ENCODE measurements around the gene HAUS6. TPM values are rescaled to one million over a fixed set of nuclear protein-coding genes. Genes with fewer than 3 reads are reported as not detected.

Gene HAUS6
- total and polyA plus RNA-seq, 2 experiments from 2014 or later: 32.7 to 48.7 TPM

GRCh38 chr9:19085295-19085694 lies 17.4 kb downstream of the HAUS6 start:
- peaks cover 88% of the 10 kb centered on the region for H3K36me3 ChIP-seq (ENCODE audit: insufficient read depth)

GRCh38 chr9:19074836-19075235 lies 27.9 kb downstream of the HAUS6 start:
- H3K4me3 ChIP-seq: no peak overlapping the region
- no peaks in the 10 kb centered on the region for H3K4me1 ChIP-seq (ENCODE audit: insufficient read depth)
- no peaks in the 10 kb centered on the region for H3K27me3 ChIP-seq (ENCODE audit: insufficient read depth)
- peaks cover 55% of the 10 kb centered on the region for H3K36me3 ChIP-seq (ENCODE audit: insufficient read depth)
- no peak overlapping the region for H3K4me2 ChIP-seq
- H3K79me2 ChIP-seq (replicated peaks; ENCODE audit: insufficient read depth): peaks cover 4% of the 10 kb centered on the region
- ATAC-seq (no peak), DNase-seq (ENCODE audit: low spot score) (no peak)
- Mint-ChIP-seq H3K27ac (no peak overlapping the region), H3K4me3 (no peak overlapping the region), H3K36me3 (ENCODE audit: low read depth) (peaks cover 76% of the 10 kb centered on the region), H3K27me3 (ENCODE audit: insufficient read depth, low read depth, poor library complexity) (peaks cover 4% of the 10 kb centered on the region), H3K9me3 (no peaks in the 10 kb centered on the region), H3K4me1 (no peaks in the 10 kb centered on the region)
- H3K9me2 ChIP-seq (ENCODE audit: insufficient read depth): no peaks in the 10 kb centered on the region
- peaks cover 7% of the 10 kb centered on the region; the same call in 1 of the 2 replicates for H4K20me1 ChIP-seq (replicated peaks; ENCODE audit: insufficient read depth)
- H3K27ac ChIP-seq (ENCODE audit: low read depth): no peak overlapping the region
- H3F3A ChIP-seq (replicated peaks; ENCODE audit: low read depth): no peaks in the 10 kb centered on the region; the same call in 1 of the 2 replicates
- H2AFZ ChIP-seq: no peak overlapping the region
- TF ChIP-seq, protein P1, sequence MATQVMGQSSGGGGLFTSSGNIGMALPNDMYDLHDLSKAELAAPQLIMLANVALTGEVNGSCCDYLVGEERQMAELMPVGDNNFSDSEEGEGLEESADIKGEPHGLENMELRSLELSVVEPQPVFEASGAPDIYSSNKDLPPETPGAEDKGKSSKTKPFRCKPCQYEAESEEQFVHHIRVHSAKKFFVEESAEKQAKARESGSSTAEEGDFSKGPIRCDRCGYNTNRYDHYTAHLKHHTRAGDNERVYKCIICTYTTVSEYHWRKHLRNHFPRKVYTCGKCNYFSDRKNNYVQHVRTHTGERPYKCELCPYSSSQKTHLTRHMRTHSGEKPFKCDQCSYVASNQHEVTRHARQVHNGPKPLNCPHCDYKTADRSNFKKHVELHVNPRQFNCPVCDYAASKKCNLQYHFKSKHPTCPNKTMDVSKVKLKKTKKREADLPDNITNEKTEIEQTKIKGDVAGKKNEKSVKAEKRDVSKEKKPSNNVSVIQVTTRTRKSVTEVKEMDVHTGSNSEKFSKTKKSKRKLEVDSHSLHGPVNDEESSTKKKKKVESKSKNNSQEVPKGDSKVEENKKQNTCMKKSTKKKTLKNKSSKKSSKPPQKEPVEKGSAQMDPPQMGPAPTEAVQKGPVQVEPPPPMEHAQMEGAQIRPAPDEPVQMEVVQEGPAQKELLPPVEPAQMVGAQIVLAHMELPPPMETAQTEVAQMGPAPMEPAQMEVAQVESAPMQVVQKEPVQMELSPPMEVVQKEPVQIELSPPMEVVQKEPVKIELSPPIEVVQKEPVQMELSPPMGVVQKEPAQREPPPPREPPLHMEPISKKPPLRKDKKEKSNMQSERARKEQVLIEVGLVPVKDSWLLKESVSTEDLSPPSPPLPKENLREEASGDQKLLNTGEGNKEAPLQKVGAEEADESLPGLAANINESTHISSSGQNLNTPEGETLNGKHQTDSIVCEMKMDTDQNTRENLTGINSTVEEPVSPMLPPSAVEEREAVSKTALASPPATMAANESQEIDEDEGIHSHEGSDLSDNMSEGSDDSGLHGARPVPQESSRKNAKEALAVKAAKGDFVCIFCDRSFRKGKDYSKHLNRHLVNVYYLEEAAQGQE (IDR thresholded peaks at IDR 0.05; ENCODE audit: unreplicated experiment): no peak
- no peak for TF ChIP-seq EZH2phosphoT487 (IDR thresholded peaks at IDR 0.05; ENCODE audit: unreplicated experiment)
- TF ChIP-seq, protein P2, sequence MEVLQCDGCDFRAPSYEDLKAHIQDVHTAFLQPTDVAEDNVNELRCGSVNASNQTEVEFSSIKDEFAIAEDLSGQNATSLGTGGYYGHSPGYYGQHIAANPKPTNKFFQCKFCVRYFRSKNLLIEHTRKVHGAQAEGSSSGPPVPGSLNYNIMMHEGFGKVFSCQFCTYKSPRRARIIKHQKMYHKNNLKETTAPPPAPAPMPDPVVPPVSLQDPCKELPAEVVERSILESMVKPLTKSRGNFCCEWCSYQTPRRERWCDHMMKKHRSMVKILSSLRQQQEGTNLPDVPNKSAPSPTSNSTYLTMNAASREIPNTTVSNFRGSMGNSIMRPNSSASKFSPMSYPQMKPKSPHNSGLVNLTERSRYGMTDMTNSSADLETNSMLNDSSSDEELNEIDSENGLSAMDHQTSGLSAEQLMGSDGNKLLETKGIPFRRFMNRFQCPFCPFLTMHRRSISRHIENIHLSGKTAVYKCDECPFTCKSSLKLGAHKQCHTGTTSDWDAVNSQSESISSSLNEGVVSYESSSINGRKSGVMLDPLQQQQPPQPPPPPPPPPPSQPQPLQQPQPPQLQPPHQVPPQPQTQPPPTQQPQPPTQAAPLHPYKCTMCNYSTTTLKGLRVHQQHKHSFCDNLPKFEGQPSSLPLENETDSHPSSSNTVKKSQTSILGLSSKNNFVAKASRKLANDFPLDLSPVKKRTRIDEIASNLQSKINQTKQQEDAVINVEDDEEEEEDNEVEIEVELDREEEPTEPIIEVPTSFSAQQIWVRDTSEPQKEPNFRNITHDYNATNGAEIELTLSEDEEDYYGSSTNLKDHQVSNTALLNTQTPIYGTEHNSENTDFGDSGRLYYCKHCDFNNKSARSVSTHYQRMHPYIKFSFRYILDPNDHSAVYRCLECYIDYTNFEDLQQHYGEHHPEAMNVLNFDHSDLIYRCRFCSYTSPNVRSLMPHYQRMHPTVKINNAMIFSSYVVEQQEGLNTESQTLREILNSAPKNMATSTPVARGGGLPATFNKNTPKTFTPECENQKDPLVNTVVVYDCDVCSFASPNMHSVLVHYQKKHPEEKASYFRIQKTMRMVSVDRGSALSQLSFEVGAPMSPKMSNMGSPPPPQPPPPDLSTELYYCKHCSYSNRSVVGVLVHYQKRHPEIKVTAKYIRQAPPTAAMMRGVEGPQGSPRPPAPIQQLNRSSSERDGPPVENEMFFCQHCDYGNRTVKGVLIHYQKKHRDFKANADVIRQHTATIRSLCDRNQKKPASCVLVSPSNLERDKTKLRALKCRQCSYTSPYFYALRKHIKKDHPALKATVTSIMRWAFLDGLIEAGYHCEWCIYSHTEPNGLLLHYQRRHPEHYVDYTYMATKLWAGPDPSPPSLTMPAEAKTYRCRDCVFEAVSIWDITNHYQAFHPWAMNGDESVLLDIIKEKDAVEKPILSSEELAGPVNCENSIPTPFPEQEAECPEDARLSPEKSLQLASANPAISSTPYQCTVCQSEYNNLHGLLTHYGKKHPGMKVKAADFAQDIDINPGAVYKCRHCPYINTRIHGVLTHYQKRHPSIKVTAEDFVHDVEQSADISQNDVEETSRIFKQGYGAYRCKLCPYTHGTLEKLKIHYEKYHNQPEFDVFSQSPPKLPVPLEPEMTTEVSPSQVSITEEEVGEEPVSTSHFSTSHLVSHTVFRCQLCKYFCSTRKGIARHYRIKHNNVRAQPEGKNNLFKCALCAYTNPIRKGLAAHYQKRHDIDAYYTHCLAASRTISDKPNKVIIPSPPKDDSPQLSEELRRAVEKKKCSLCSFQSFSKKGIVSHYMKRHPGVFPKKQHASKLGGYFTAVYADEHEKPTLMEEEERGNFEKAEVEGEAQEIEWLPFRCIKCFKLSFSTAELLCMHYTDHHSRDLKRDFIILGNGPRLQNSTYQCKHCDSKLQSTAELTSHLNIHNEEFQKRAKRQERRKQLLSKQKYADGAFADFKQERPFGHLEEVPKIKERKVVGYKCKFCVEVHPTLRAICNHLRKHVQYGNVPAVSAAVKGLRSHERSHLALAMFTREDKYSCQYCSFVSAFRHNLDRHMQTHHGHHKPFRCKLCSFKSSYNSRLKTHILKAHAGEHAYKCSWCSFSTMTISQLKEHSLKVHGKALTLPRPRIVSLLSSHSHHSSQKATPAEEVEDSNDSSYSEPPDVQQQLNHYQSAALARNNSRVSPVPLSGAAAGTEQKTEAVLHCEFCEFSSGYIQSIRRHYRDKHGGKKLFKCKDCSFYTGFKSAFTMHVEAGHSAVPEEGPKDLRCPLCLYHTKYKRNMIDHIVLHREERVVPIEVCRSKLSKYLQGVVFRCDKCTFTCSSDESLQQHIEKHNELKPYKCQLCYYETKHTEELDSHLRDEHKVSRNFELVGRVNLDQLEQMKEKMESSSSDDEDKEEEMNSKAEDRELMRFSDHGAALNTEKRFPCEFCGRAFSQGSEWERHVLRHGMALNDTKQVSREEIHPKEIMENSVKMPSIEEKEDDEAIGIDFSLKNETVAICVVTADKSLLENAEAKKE (CRISPR knock-in tag; IDR thresholded peaks at IDR 0.05): no peak
- TF ChIP-seq ETS1 (IDR thresholded peaks at IDR 0.05): no peak

More at GRCh38 chr9:19085295-19085694, 17.4 kb downstream of the HAUS6 start:
- H3K36me3 Mint-ChIP-seq (ENCODE audit: low read depth): peaks cover 77% of the 10 kb centered on the region
- H3K27ac Mint-ChIP-seq: no peak overlapping the region
- H4K20me1 ChIP-seq (replicated peaks; ENCODE audit: insufficient read depth): peaks cover 4% of the 10 kb centered on the region; the same call in 1 of the 2 replicates
- peaks cover 19% of the 10 kb centered on the region for H3K79me2 ChIP-seq (replicated peaks; ENCODE audit: insufficient read depth)
- no peak overlapping the region for H3K4me2 ChIP-seq
- H3K4me1 Mint-ChIP-seq: no peaks in the 10 kb centered on the region
- peaks cover 2% of the 10 kb centered on the region for H3K27me3 Mint-ChIP-seq (ENCODE audit: insufficient read depth, low read depth, poor library complexity)
- H3K9me2 ChIP-seq (ENCODE audit: insufficient read depth): no peaks in the 10 kb centered on the region
- peaks cover 7% of the 10 kb centered on the region; the same call in 1 of the 2 replicates for H3F3A ChIP-seq (replicated peaks; ENCODE audit: low read depth)
- no peak overlapping the region for H2AFZ ChIP-seq
- H3K4me1 ChIP-seq (ENCODE audit: insufficient read depth): no peaks in the 10 kb centered on the region
- H3K27ac ChIP-seq (ENCODE audit: low read depth): no peak overlapping the region
- no peaks in the 10 kb centered on the region for H3K9me3 Mint-ChIP-seq
- no peak overlapping the region for H3K4me3 ChIP-seq
- DNase-seq (ENCODE audit: low spot score) (peak; percentile 82), ATAC-seq (peak; percentile 81)
- no peak overlapping the region for H3K4me3 Mint-ChIP-seq
- no peaks in the 10 kb centered on the region for H3K27me3 ChIP-seq (ENCODE audit: insufficient read depth)
- TF ChIP-seq CTCF (conservative IDR thresholded peaks at IDR 0.05; ENCODE audit: low read depth in 2 of 2): peak; percentile 67 to 72
- TF ChIP-seq POLR2AphosphoS5 (IDR thresholded peaks at IDR 0.05; ENCODE audit: low read depth): no peak

All from GM23338 (cell line).